Measurements from ENCODE around the gene LSP1.

LSP1 gene

GRCh38 chr11:1851468-1852180 lies 1.3 kb upstream of the LSP1 start:
- DNase-seq: no peak

GRCh38 chr11:1852271-1852876 lies 510 bp upstream of the LSP1 start:
- no peak for DNase-seq

GRCh38 chr11:1853376-1854131 lies 670 bp downstream of the LSP1 start:
- no peak for DNase-seq

GRCh38 chr11:1854132-1854948 lies 1.5 kb downstream of the LSP1 start:
- DNase-seq: no peak

- no peak for DNase-seq
These were observed 2.3 kb downstream of the LSP1 start for GRCh38 chr11:1854949-1855885.

- no peak for DNase-seq
These were observed 3.0 kb downstream of the LSP1 start for GRCh38 chr11:1855886-1856265.

- DNase-seq: no peak
These were observed 3.6 kb downstream of the LSP1 start for GRCh38 chr11:1856306-1857005.

GRCh38 chr11:1857064-1857463 lies 4.2 kb downstream of the LSP1 start:
- no peak for DNase-seq

GRCh38 chr11:1858154-1858553 lies 5.3 kb downstream of the LSP1 start:
- no peak for DNase-seq

GRCh38 chr11:1858576-1858975 lies 5.7 kb downstream of the LSP1 start:
- no peak for DNase-seq

GRCh38 chr11:1859004-1859403 lies 6.1 kb downstream of the LSP1 start:
- DNase-seq: no peak

- no peak for DNase-seq
These were observed 7.2 kb downstream of the LSP1 start for GRCh38 chr11:1860108-1860507.

- DNase-seq: no peak
These were observed 8.8 kb downstream of the LSP1 start for GRCh38 chr11:1861435-1862411.

- no peak for DNase-seq
These were observed 9.9 kb downstream of the LSP1 start for GRCh38 chr11:1862588-1863351.

- no peak for DNase-seq
These were observed 10.7 kb downstream of the LSP1 start for GRCh38 chr11:1863352-1864216.

GRCh38 chr11:1864231-1864630 lies 11.3 kb downstream of the LSP1 start:
- DNase-seq: no peak

GRCh38 chr11:1864831-1865665 lies 12.2 kb downstream of the LSP1 start:
- no peak for DNase-seq
